Stomach smooth muscle (tissue), 2 donors: Measurements from ENCODE around the gene STXBP4.

Experiments
- H3K27ac ChIP-seq: one replicate; pipeline ENCODE4 v1.7.0; 2013; ENCODE audit warnings: mild to moderate bottlenecking, low read length, inconsistent platforms
- H3K27me3 ChIP-seq, 2 donors: one replicate each; pipeline ENCODE4 v1.7.0; 2013; ENCODE audit warnings: low read length in 2 of 2; ENCODE audit not compliant: insufficient read depth in 2 of 2, control insufficient read depth in 1 of 2
- H3K36me3 ChIP-seq, 2 donors: one replicate each; pipeline ENCODE4 v1.7.0; 2013; ENCODE audit warnings: low read length in 2 of 2; ENCODE audit not compliant: control insufficient read depth in 2 of 2, insufficient read depth in 2 of 2
- H3K4me1 ChIP-seq: one replicate; pipeline ENCODE4 v1.7.0; 2013; ENCODE audit warnings: low read length; ENCODE audit not compliant: control insufficient read depth, insufficient read depth
- H3K4me3 ChIP-seq, 2 donors: one replicate each; pipeline ENCODE4 v1.7.0; 2013; ENCODE audit warnings: low read length in 2 of 2
- H3K9ac ChIP-seq, 2 donors: one replicate each; pipeline ENCODE4 v1.7.0; 2013; ENCODE audit warnings: low read length in 2 of 2, mild to moderate bottlenecking in 1 of 2
- H3K9me3 ChIP-seq, 2 donors: one replicate each; pipeline ENCODE4 v1.7.0; 2013; ENCODE audit warnings: low read length in 2 of 2; ENCODE audit not compliant: control insufficient read depth in 2 of 2
- donor health status: healthy.
- donor health status: Pancreatic carcinoma.

Gene STXBP4

GRCh38 chr17:55216888-55217287, 248.3 kb downstream of the STXBP4 start:
- no peaks in the 10 kb centered on the region for H3K27me3 ChIP-seq
- no peak overlapping the region for H3K27ac ChIP-seq
- H3K9ac ChIP-seq, result no peak overlapping the region
- no peak overlapping the region for H3K4me3 ChIP-seq
- H3K36me3 ChIP-seq, result no peaks in the 10 kb centered on the region
- H3K9me3 ChIP-seq, result no peaks in the 10 kb centered on the region
- no peaks in the 10 kb centered on the region for H3K4me1 ChIP-seq

DNA sequence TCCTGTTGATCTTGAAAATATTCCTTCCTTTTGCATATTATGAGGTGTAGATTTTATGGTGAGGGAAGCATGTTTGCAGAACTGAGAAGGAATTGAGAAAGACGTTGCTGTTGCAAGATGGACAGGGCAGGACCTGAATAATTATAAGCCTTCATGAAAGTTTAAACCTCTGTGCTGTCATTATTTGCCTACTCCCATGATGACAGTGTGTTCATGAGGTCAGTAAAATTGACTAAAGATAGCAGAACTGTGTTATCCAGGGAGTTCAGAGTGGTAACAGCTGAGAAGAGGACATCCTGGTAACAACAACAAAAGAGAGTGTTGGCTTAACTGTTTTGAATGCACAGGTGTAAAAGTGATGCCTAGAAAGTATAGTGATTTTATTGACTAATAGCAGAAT, 250.9 kb downstream of the STXBP4 start:
- no peaks in the 10 kb centered on the region for H3K27me3 ChIP-seq
- H3K9ac ChIP-seq, result no peak overlapping the region
- no peaks in the 10 kb centered on the region for H3K9me3 ChIP-seq
- H3K4me3 ChIP-seq, result no peak overlapping the region
- no peaks in the 10 kb centered on the region for H3K36me3 ChIP-seq
- no peaks in the 10 kb centered on the region for H3K4me1 ChIP-seq
- H3K27ac ChIP-seq, result no peak overlapping the region

DNA sequence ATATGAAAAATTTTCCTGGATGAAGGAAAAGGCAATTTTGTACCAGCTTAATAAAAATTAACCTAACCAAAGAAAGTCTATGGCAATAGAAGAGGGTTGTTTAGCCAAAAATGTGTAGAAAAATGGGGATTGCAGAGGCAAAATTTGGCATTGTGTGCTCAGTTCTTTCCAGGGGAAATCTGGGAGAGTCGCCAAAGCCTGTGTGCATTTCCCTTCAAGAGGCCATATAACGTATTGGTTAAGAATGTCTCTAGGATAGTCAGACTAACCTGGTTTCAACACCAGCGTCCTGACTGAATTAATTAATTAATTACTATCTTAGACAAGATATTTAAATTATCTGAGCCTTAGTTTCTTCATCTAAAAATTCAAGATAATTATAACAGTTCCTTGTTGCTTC, 251.4 kb downstream of the STXBP4 start:
- Histone ChIP-seq H3K36me3 (no peaks in the 10 kb centered on the region), H3K27me3 (no peaks in the 10 kb centered on the region), H3K9ac (no peak overlapping the region), H3K4me3 (no peak overlapping the region), H3K27ac (no peak overlapping the region), H3K9me3 (no peaks in the 10 kb centered on the region), H3K4me1 (no peaks in the 10 kb centered on the region)
